ENCODE data around the gene ZNF431.
"Not testable (repeated sequence)": the region's sequence is repeated elsewhere in the genome, so short reads cannot be mapped to it uniquely, and the experiment has no call there.

Gene ZNF431

GRCh38 chr19:21141787-21142464, at the start of gene ZNF431:
ZNF431 (plus strand) TSS chr19:21142040; CDS start chr19:21142184, 144 bp downstream.
- peak; percentile 78 to 86 for DNase-seq (ENCODE audit: low read depth in 2 of 2)

GRCh38 chr19:21092109-21092508, 49.7 kb upstream of the ZNF431 start:
- DNase-seq (ENCODE audit: low read depth in 2 of 2): no peak

- DNase-seq (ENCODE audit: low read depth in 2 of 2): no peak
Observed at GRCh38 chr19:21094347-21095025, 47.4 kb upstream of the ZNF431 start.

- DNase-seq (ENCODE audit: low read depth in 2 of 2): no peak
Observed at GRCh38 chr19:21098291-21098690, 43.5 kb upstream of the ZNF431 start.

- no peak for DNase-seq (ENCODE audit: low read depth in 2 of 2)
Observed at GRCh38 chr19:21101521-21102242, 40.2 kb upstream of the ZNF431 start.

- no peak for DNase-seq (ENCODE audit: low read depth in 2 of 2)
Observed at GRCh38 chr19:21109116-21109515, 32.7 kb upstream of the ZNF431 start.

- no peak for DNase-seq (ENCODE audit: low read depth in 2 of 2)
Observed at GRCh38 chr19:21110183-21110582, 31.7 kb upstream of the ZNF431 start.

GRCh38 chr19:21115430-21115829, 26.4 kb upstream of the ZNF431 start:
- DNase-seq (ENCODE audit: low read depth in 2 of 2): no peak

- DNase-seq (ENCODE audit: low read depth in 2 of 2): no peak
Observed at GRCh38 chr19:21117041-21117907, 24.6 kb upstream of the ZNF431 start.

- no peak for DNase-seq (ENCODE audit: low read depth in 2 of 2)
Observed at GRCh38 chr19:21126078-21126477, 15.8 kb upstream of the ZNF431 start.

GRCh38 chr19:21127001-21127400, 14.8 kb upstream of the ZNF431 start:
- no peak for DNase-seq (ENCODE audit: low read depth in 2 of 2)

- DNase-seq (ENCODE audit: low read depth in 2 of 2): no peak
Observed at GRCh38 chr19:21127898-21128297, 13.9 kb upstream of the ZNF431 start.

- DNase-seq (ENCODE audit: low read depth in 2 of 2): no peak
Observed at GRCh38 chr19:21128901-21129698, 12.7 kb upstream of the ZNF431 start.

GRCh38 chr19:21130097-21130775, 11.6 kb upstream of the ZNF431 start:
- DNase-seq (ENCODE audit: low read depth in 2 of 2): no peak

GRCh38 chr19:21133633-21134032, 8.2 kb upstream of the ZNF431 start:
- no peak for DNase-seq (ENCODE audit: low read depth in 2 of 2)

- DNase-seq (ENCODE audit: low read depth in 2 of 2): no peak
Observed at GRCh38 chr19:21134934-21135366, 6.9 kb upstream of the ZNF431 start.

- no peak for DNase-seq (ENCODE audit: low read depth in 2 of 2)
Observed at GRCh38 chr19:21135433-21135832, 6.4 kb upstream of the ZNF431 start.

GRCh38 chr19:21138130-21138529, 3.7 kb upstream of the ZNF431 start:
- no peak for DNase-seq (ENCODE audit: low read depth in 2 of 2)

GRCh38 chr19:21141006-21141405, 834 bp upstream of the ZNF431 start:
- DNase-seq (ENCODE audit: low read depth in 2 of 2): not testable (repeated sequence)

GRCh38 chr19:21143428-21143827, 1.6 kb downstream of the ZNF431 start:
- DNase-seq (ENCODE audit: low read depth in 2 of 2): no peak

Measured in stimulated activated CD8-positive, alpha-beta memory T cell treated with anti-CD3 and anti-CD28 coated beads, Interleukin-15, amount 100 ng/mL, for 48 hours (primary cell).